Measurements from ENCODE around the gene CRABP2.

GRCh38 chr1:156691665-156692440 lies 13.5 kb downstream of the CRABP2 start:
- TF ChIP-seq CTCF (IDR thresholded peaks at IDR 0.05; ENCODE audit: insufficient read depth, low read depth, low read length) = no peak
- no peak for TF ChIP-seq EZH2 (IDR thresholded peaks at IDR 0.05; ENCODE audit: insufficient read depth, low read length)

All from astrocyte (in vitro differentiated cells and primary cell).